HUES48 (cell line): ENCODE measurements around the gene IFT27.
A peak's percentile ranks its signal among the peaks of the same experiment; 100 is the strongest.

Experiments used
- H3K27ac ChIP-seq: one replicate; pipeline ENCODE4 v1.7.0; 2013; ENCODE audit warnings: low read depth, low read length, inconsistent platforms
- H3K27me3 ChIP-seq: 2 replicates; pipeline ENCODE4 v1.6.1; 2013; ENCODE audit warnings: mild to moderate bottlenecking, low read length; ENCODE audit not compliant: control insufficient read depth, insufficient read depth
- H3K36me3 ChIP-seq: 2 replicates; pipeline ENCODE4 v1.6.1; 2013; ENCODE audit warnings: low read length; ENCODE audit not compliant: control insufficient read depth, insufficient read depth
- H3K4me1 ChIP-seq: 2 replicates; pipeline ENCODE4 v1.6.1; 2013; ENCODE audit warnings: mild to moderate bottlenecking, low read length; ENCODE audit not compliant: control insufficient read depth, insufficient read depth
- H3K4me3 ChIP-seq: 2 replicates; pipeline ENCODE4 v1.5.1; 2013; ENCODE audit warnings: mild to moderate bottlenecking, low read depth, low read length
- H3K9ac ChIP-seq: 2 replicates; pipeline ENCODE4 v1.6.1; 2013; ENCODE audit warnings: mild to moderate bottlenecking, low read depth, low read length, moderate library complexity
- H3K9me3 ChIP-seq: 2 replicates; pipeline ENCODE4 v1.6.1; 2013; ENCODE audit warnings: low read length; ENCODE audit not compliant: control insufficient read depth, insufficient read depth

The IFT27 gene

GRCh38 chr22:36796552-36797175, 20.7 kb upstream of the IFT27 start:
- no peaks in the 10 kb centered on the region for H3K36me3 ChIP-seq

GRCh38 chr22:36795633-36796032, 19.7 kb upstream of the IFT27 start:
- Histone ChIP-seq H3K9me3 (no peaks in the 10 kb centered on the region), H3K27me3 (no peaks in the 10 kb centered on the region; the same call in 1 of the 2 replicates), H3K9ac (no peak overlapping the region), H3K36me3 (no peaks in the 10 kb centered on the region), H3K4me3 (no peak overlapping the region), H3K27ac (no peak overlapping the region), H3K4me1 (peaks cover 17% of the 10 kb centered on the region)

More at GRCh38 chr22:36796552-36797175, 20.7 kb upstream of the IFT27 start:
- peak overlapping the region; percentile 55 for H3K27ac ChIP-seq
- H3K4me1 ChIP-seq: peaks cover 17% of the 10 kb centered on the region
- no peaks in the 10 kb centered on the region; the same call in 1 of the 2 replicates for H3K27me3 ChIP-seq
- H3K9ac ChIP-seq: no peak overlapping the region
- H3K4me3 ChIP-seq: peak overlapping the region; percentile 23; the same call in 1 of the 2 replicates
- H3K9me3 ChIP-seq: no peaks in the 10 kb centered on the region

- Histone ChIP-seq H3K4me3 (no peak overlapping the region), H3K9ac (no peak overlapping the region), H3K27me3 (no peaks in the 10 kb centered on the region), H3K27ac (no peak overlapping the region), H3K36me3 (no peaks in the 10 kb centered on the region), H3K4me1 (no peaks in the 10 kb centered on the region), H3K9me3 (no peaks in the 10 kb centered on the region)
Measured at GRCh38 chr22:36790648-36791047, 14.7 kb upstream of the IFT27 start.

GRCh38 chr22:36787204-36787988, 11.5 kb upstream of the IFT27 start:
- Histone ChIP-seq H3K27me3 (no peaks in the 10 kb centered on the region; the same call in 1 of the 2 replicates), H3K4me3 (no peak overlapping the region), H3K9ac (no peak overlapping the region), H3K4me1 (no peaks in the 10 kb centered on the region), H3K36me3 (no peaks in the 10 kb centered on the region), H3K27ac (no peak overlapping the region), H3K9me3 (no peaks in the 10 kb centered on the region)

- Histone ChIP-seq H3K9ac (no peak overlapping the region), H3K27ac (no peak overlapping the region), H3K27me3 (no peaks in the 10 kb centered on the region; the same call in 1 of the 2 replicates), H3K36me3 (no peaks in the 10 kb centered on the region), H3K4me1 (0 out of 2 replicates have a peak, but pooled peaks cover 4% of the 10 kb centered on the region), H3K9me3 (no peaks in the 10 kb centered on the region), H3K4me3 (no peak overlapping the region)
Measured at GRCh38 chr22:36783743-36784142, 7.8 kb upstream of the IFT27 start.

GRCh38 chr22:36781656-36782627, 6.0 kb upstream of the IFT27 start:
- Histone ChIP-seq H3K36me3 (no peaks in the 10 kb centered on the region), H3K27ac (no peak overlapping the region), H3K9ac (no peak overlapping the region), H3K9me3 (peaks cover 7% of the 10 kb centered on the region), H3K4me3 (no peak overlapping the region), H3K27me3 (peaks cover 8% of the 10 kb centered on the region), H3K4me1 (0 out of 2 replicates have a peak, but pooled peaks cover 4% of the 10 kb centered on the region)

GRCh38 chr22:36778020-36778419, 2.1 kb upstream of the IFT27 start:
- Histone ChIP-seq H3K9ac (no peak overlapping the region), H3K4me3 (no peak overlapping the region), H3K27ac (no peak overlapping the region), H3K36me3 (no peaks in the 10 kb centered on the region), H3K9me3 (peaks cover 7% of the 10 kb centered on the region), H3K27me3 (peaks cover 11% of the 10 kb centered on the region), H3K4me1 (peaks cover 11% of the 10 kb centered on the region)

- no peak overlapping the region for H3K27ac ChIP-seq
- peaks cover 4% of the 10 kb centered on the region; the same call in 1 of the 2 replicates for H3K36me3 ChIP-seq
- no peak overlapping the region for H3K9ac ChIP-seq
- H3K4me1 ChIP-seq: peaks cover 9% of the 10 kb centered on the region
- peaks cover 11% of the 10 kb centered on the region for H3K27me3 ChIP-seq
- peak overlapping the region; percentile 38 for H3K4me3 ChIP-seq
- peaks cover 7% of the 10 kb centered on the region for H3K9me3 ChIP-seq
Measured at GRCh38 chr22:36776722-36777121, 803 bp upstream of the IFT27 start.

GRCh38 chr22:36775586-36775963, 344 bp downstream of the IFT27 start:
- H3K36me3 ChIP-seq: peaks cover 4% of the 10 kb centered on the region; the same call in 1 of the 2 replicates
- H3K9ac ChIP-seq: no peak overlapping the region
- H3K27me3 ChIP-seq: peaks cover 11% of the 10 kb centered on the region
- peaks cover 8% of the 10 kb centered on the region for H3K4me1 ChIP-seq
- H3K27ac ChIP-seq: no peak overlapping the region
- peaks cover 7% of the 10 kb centered on the region for H3K9me3 ChIP-seq
- peak overlapping the region; percentile 81 for H3K4me3 ChIP-seq

- Histone ChIP-seq H3K9ac (no peak overlapping the region), H3K4me1 (peaks cover 8% of the 10 kb centered on the region)
Measured at GRCh38 chr22:36773935-36774334, 2.0 kb downstream of the IFT27 start.

More at GRCh38 chr22:36773935-36774334, 2.0 kb downstream of the IFT27 start:
- no peak overlapping the region for H3K4me3 ChIP-seq
- peaks cover 7% of the 10 kb centered on the region for H3K9me3 ChIP-seq
- H3K36me3 ChIP-seq: peaks cover 4% of the 10 kb centered on the region; the same call in 1 of the 2 replicates
- H3K27me3 ChIP-seq: peaks cover 11% of the 10 kb centered on the region
- no peak overlapping the region for H3K27ac ChIP-seq
